H1 (cell line): ENCODE measurements around the gene SNAPC3. TPM values are rescaled to one million over a fixed set of nuclear protein-coding genes. Genes with fewer than 3 reads are reported as not detected.

Experiments
- CTCF ChIA-PET: fragments of 300-600 bp; sonication (Branson Sonifier 250); formaldehyde crosslinking; loops from one replicate; lab custom pipeline; 2021; ENCODE audit not compliant: partially characterized antibody; lab: Charles Lee
- POLR2A ChIA-PET: fragments of 300-600 bp; sonication (Branson Sonifier 250); formaldehyde crosslinking; loops from one replicate; lab custom pipeline; 2021; ENCODE audit warnings: inconsistent platforms; ENCODE audit not compliant: partially characterized antibody; lab: Charles Lee
- DNase-seq, 2 experiments: peaks; one replicate each; pipeline versions ENCODE4 v3.0.0 to v3.0.0-alpha.2; 2010 to 2022; ENCODE audit warnings: low spot score in 2 of 2, low read depth in 1 of 2, mixed read lengths in 1 of 2
- FAIRE-seq: peaks from 2 replicates; lab custom pipeline; 2011; peaks lifted over from hg19 to GRCh38; lab: Jason Lieb, UNC
- H2AFZ ChIP-seq: 2 replicates; pipeline ENCODE4 v1.8.1; 2012; ENCODE audit warnings: low read length, inconsistent platforms
- H2AK5ac ChIP-seq: 2 replicates; pipeline ENCODE4 v1.6.1; 2013; ENCODE audit warnings: low read depth, low read length
- H2BK120ac ChIP-seq: replicated peaks from 2 replicates; pipeline ENCODE3; 2013; ENCODE audit warnings: low read depth, low read length, inconsistent platforms
- H2BK12ac ChIP-seq: 2 replicates; pipeline ENCODE4 v1.6.1; 2013; ENCODE audit warnings: low read depth, low read length
- H2BK15ac ChIP-seq: 2 replicates; pipeline ENCODE4 v1.6.1; 2013; ENCODE audit warnings: low read length
- H2BK20ac ChIP-seq: 2 replicates; pipeline ENCODE4 v1.6.1; 2013; ENCODE audit warnings: low read length
- H2BK5ac ChIP-seq: 2 replicates; pipeline ENCODE4 v1.6.1; 2013; ENCODE audit warnings: low read depth, low read length
- H3K14ac ChIP-seq: 2 replicates; pipeline ENCODE4 v1.6.1; 2013; ENCODE audit warnings: inconsistent platforms; ENCODE audit not compliant: insufficient read length
- H3K18ac ChIP-seq: 2 replicates; pipeline ENCODE4 v1.6.1; 2013; ENCODE audit warnings: low read length; ENCODE audit errors: extremely low read depth
- H3K23ac ChIP-seq: 2 replicates; pipeline ENCODE4 v1.6.1; 2013; ENCODE audit warnings: inconsistent platforms; ENCODE audit not compliant: insufficient read length
- H3K23me2 ChIP-seq: 2 replicates; pipeline ENCODE4 v1.6.1; 2013; ENCODE audit warnings: low read depth, low read length
- H3K27ac ChIP-seq: 2 replicates; pipeline ENCODE4 v1.6.1; 2011; ENCODE audit warnings: low read depth, low read length, inconsistent platforms
- H3K27me3 ChIP-seq, 4 experiments: replicated peaks in 1 of 4; 1 replicate in 1 of 4; 2 replicates in 3 of 4; pipeline versions ENCODE4 v1.6.1 to v1.8.1; 2011 to 2013; ENCODE audit warnings: low read length in 3 of 4, mild to moderate bottlenecking in 3 of 4, inconsistent platforms in 2 of 4, mixed read lengths in 2 of 4, moderate library complexity in 1 of 4; ENCODE audit not compliant: control insufficient read depth in 3 of 4, insufficient read depth in 3 of 4; ENCODE audit errors: extremely low read depth in 1 of 4
- H3K36me3 ChIP-seq, 4 experiments: 2 replicates each; pipeline versions ENCODE4 v1.6.1 to v1.8.1; 2011 to 2013; ENCODE audit warnings: mild to moderate bottlenecking in 4 of 4, low read length in 3 of 4, moderate library complexity in 2 of 4, control low read depth in 1 of 4, inconsistent platforms in 1 of 4; ENCODE audit not compliant: insufficient read depth in 4 of 4, control insufficient read depth in 2 of 4
- H3K4ac ChIP-seq: replicated peaks from 2 replicates; pipeline ENCODE3; 2013; ENCODE audit warnings: low read length, low read depth, mixed read lengths, inconsistent platforms; ENCODE audit not compliant: insufficient read length
- H3K4me1 ChIP-seq, 4 experiments: replicated peaks in 1 of 4; 1 replicate in 1 of 4; 2 replicates in 3 of 4; pipeline versions ENCODE4 v1.6.1 to v1.8.1; 2011 to 2013; ENCODE audit warnings: low read length in 3 of 4, inconsistent platforms in 2 of 4, mixed read lengths in 1 of 4; ENCODE audit not compliant: insufficient read depth in 4 of 4, control insufficient read depth in 3 of 4
- H3K4me2 ChIP-seq, 2 experiments: 2 replicates each; pipeline versions ENCODE4 v1.6.1 to v1.8.1; 2011 to 2013; ENCODE audit warnings: low read depth in 2 of 2, low read length in 2 of 2, control low read depth in 1 of 2, inconsistent platforms in 1 of 2, mild to moderate bottlenecking in 1 of 2; ENCODE audit not compliant: insufficient read depth in 1 of 2
- H3K4me3 ChIP-seq, 4 experiments: fragments of 200-600, 300-600 bp in 1 of 4; sonication (generic), shearing (Covaris generic), sonication (Bioruptor Twin) in 1 of 4; 2 replicates each; pipeline versions ENCODE4 v1.5.1 to v1.8.1; 2011 to 2016; ENCODE audit warnings: low read length in 4 of 4, low read depth in 3 of 4, control low read depth in 2 of 4, inconsistent platforms in 2 of 4, mild to moderate bottlenecking in 2 of 4, mixed read lengths in 1 of 4, moderate library complexity in 1 of 4; ENCODE audit not compliant: insufficient read depth in 2 of 4; ENCODE audit errors: extremely low read depth in 1 of 4
- H3K56ac ChIP-seq: replicated peaks from 2 replicates; pipeline ENCODE3; 2013; ENCODE audit warnings: low read depth, mild to moderate bottlenecking, mixed read lengths, low read length, inconsistent platforms; ENCODE audit not compliant: insufficient read length
- H3K79me1 ChIP-seq: 2 replicates; pipeline ENCODE4 v1.6.1; 2013; ENCODE audit warnings: low read depth, low read length, control low read depth
- H3K79me2 ChIP-seq, 2 experiments: 2 replicates each; pipeline versions ENCODE4 v1.6.1 to v1.8.1; 2012 to 2013; ENCODE audit warnings: low read length in 2 of 2, mild to moderate bottlenecking in 2 of 2, inconsistent platforms in 1 of 2; ENCODE audit not compliant: insufficient read depth in 2 of 2, control insufficient read depth in 1 of 2
- H3K9ac ChIP-seq, 4 experiments: replicated peaks in 1 of 4; 1 replicate in 1 of 4; 2 replicates in 3 of 4; pipeline versions ENCODE4 v1.6.1 to v1.8.1; 2011 to 2013; ENCODE audit warnings: low read depth in 3 of 4, low read length in 3 of 4, control low read depth in 2 of 4, mild to moderate bottlenecking in 2 of 4, moderate library complexity in 2 of 4, inconsistent platforms in 1 of 4; ENCODE audit errors: extremely low read depth in 1 of 4
- H3K9me3 ChIP-seq, 2 experiments: 2 replicates each; pipeline versions ENCODE4 v1.6.1 to v1.8.1; 2012 to 2013; ENCODE audit warnings: mild to moderate bottlenecking in 2 of 2, moderate library complexity in 2 of 2, control low read depth in 1 of 2, inconsistent platforms in 1 of 2, low read depth in 1 of 2, low read length in 1 of 2, mixed read lengths in 1 of 2; ENCODE audit not compliant: insufficient read depth in 2 of 2
- H4K20me1 ChIP-seq, 2 experiments: replicated peaks in 1 of 2; 2 replicates each; pipeline versions ENCODE3 to v1.8.1; 2011 to 2013; ENCODE audit warnings: inconsistent platforms in 2 of 2, low read length in 2 of 2, mild to moderate bottlenecking in 1 of 2; ENCODE audit not compliant: insufficient read depth in 2 of 2, control insufficient read depth in 1 of 2
- H4K5ac ChIP-seq: 2 replicates; pipeline ENCODE4 v1.6.1; 2013; ENCODE audit warnings: low read length, low read depth, mixed read lengths, inconsistent platforms; ENCODE audit not compliant: insufficient read length
- H4K8ac ChIP-seq: 2 replicates; pipeline ENCODE4 v1.8.0; 2013; ENCODE audit warnings: mild to moderate bottlenecking, moderate library complexity, low read length, inconsistent platforms; ENCODE audit not compliant: insufficient read depth; ENCODE audit errors: extremely low read depth
- H4K91ac ChIP-seq: replicated peaks from 2 replicates; pipeline ENCODE3; 2013; ENCODE audit warnings: low read length, mixed read lengths, inconsistent platforms; ENCODE audit not compliant: insufficient read length
- HDAC2 ChIP-seq, 2 experiments: fragments of 300-600 bp in 1 of 2; sonication (generic) in 1 of 2; IDR thresholded peaks; 2 replicates each; pipeline ENCODE4 v1.6.1; 2011 to 2012; ENCODE audit warnings: low read depth in 2 of 2, low read length in 2 of 2, mild to moderate bottlenecking in 2 of 2, moderate library complexity in 2 of 2, borderline replicate concordance in 1 of 2, inconsistent platforms in 1 of 2
- JUN ChIP-seq: IDR thresholded peaks from 2 replicates; pipeline ENCODE4 v1.6.1; 2011; ENCODE audit warnings: low read depth, mild to moderate bottlenecking, improper control_type of control experiment, low read length
- PHF8 ChIP-seq: fragments of 200-600 bp; sonication (generic); conservative IDR thresholded peaks from 2 replicates; pipeline ENCODE4 v1.7.1; 2012; ENCODE audit warnings: low read depth, mild to moderate bottlenecking, inconsistent platforms, low read length, moderate library complexity
- POLR2A ChIP-seq, 2 experiments: IDR thresholded peaks; 1 replicate in 1 of 2; 2 replicates in 1 of 2; pipeline ENCODE4 v1.6.1; 2011; ENCODE audit warnings: low read depth in 2 of 2, low read length in 2 of 2, mild to moderate bottlenecking in 2 of 2; ENCODE audit errors: control extremely low read depth in 1 of 2
- SP2 ChIP-seq: IDR thresholded peaks from 2 replicates; pipeline ENCODE4 v1.6.1; 2012; ENCODE audit warnings: mild to moderate bottlenecking, low read length, inconsistent platforms
- TAF7 ChIP-seq: optimal IDR thresholded peaks from 2 replicates; pipeline ENCODE3; 2011; ENCODE audit warnings: low read depth, mild to moderate bottlenecking, inconsistent platforms, low read length, moderate library complexity, borderline replicate concordance
- WGBS, 2 experiments: shearing (Covaris generic) in 1 of 2; methylation state at CpG; one replicate each; pipeline versions ENCODE4 v1.1.6 to v1.1.7; 2013 to 2015; ENCODE audit warnings: low lambda C conversion rate in 2 of 2, mixed read lengths in 2 of 2, inconsistent platforms in 1 of 2, low coverage in 1 of 2, missing lambda C conversion rate in 1 of 2; ENCODE audit not compliant: insufficient replicate concordance in 2 of 2, insufficient coverage in 1 of 2, insufficient read length in 1 of 2; ENCODE audit errors: extremely low coverage in 1 of 2, missing lambda C conversion rate in 1 of 2; 5-methylcytosine and 5-hydroxymethylcytosine counted together
- polyA plus RNA-seq, 7 experiments: library from polyadenylated mRNA; depleted of rRNA in 3 of 7; stranded (reverse) in 5 of 7; unstranded in 2 of 7; fragments of >200 nt in 5 of 7; fragments of 200-250 nt in 2 of 7; gene quantifications; 1 replicate in 5 of 7; 2 replicates in 1 of 7; 4 replicates in 1 of 7; pipeline versions ENCODE4 v1.2.1 to v1.2.3, GENCODE V29; 2011 to 2013; ENCODE audit warnings: missing spikeins in 2 of 7, mixed read lengths in 2 of 7
- total RNA-seq: library from RNA; stranded (reverse); fragmentation: NEBNext Ultra II Directional; extraction: Animal tissue kit (Norgen Biotek cat#: 25700); gene quantifications from 2 replicates; pipeline ENCODE4 v1.2.1, GENCODE V29; 2021
- TF ChIP-seq, protein P1 (sequence below): IDR thresholded peaks from 2 replicates; pipeline ENCODE4 v1.6.1; 2012; ENCODE audit warnings: inconsistent platforms
- TF ChIP-seq, protein P2 (sequence below): IDR thresholded peaks from 2 replicates; pipeline ENCODE4 v1.6.1; 2012; ENCODE audit warnings: inconsistent platforms

Gene SNAPC3
- total and polyA plus RNA-seq, 2 of the 8 experiments (the other 6 are each of a cell fraction or from before 2014, with no cell fraction given) = 11.9 to 25.8 TPM

DNA sequence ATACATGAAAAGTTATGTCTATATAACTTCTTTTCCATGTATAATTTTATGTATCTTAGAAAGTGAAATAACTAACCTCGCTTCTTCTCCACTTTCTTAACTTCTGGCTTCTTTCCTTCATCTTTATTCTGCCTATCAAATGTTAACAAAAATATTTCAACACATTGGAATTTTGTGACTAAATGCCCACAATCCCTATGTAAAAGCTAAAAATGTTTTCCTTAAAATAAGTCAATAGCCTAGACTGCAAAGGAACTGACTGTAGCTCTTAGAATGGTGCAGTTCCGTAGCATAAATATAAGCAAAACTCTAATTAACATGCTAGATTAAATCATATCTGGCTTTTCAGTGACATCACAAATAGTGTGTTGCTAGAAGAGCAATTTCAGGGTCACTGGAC, 47.2 kb downstream of the SNAPC3 start:
- FAIRE-seq = no peak
- POLR2A ChIA-PET = interaction anchor here (1.2 to 3.2 kb wide), 6 partner anchors 9 to 138 kb away, joined by 3 to 12 read pairs (median 7); partner anchors contain the start of gene PSIP1
- H3K27ac ChIP-seq = no peak overlapping the region

More for the DNA sequence above, 47.2 kb downstream of the SNAPC3 start:
- no peak overlapping the region for H3K9ac ChIP-seq
- no peak overlapping the region for H3K23ac ChIP-seq
- H3K56ac ChIP-seq = no peak overlapping the region
- no peak overlapping the region for H4K91ac ChIP-seq
- no peak overlapping the region for H3K4ac ChIP-seq
- H4K20me1 ChIP-seq = peaks cover 0 to 3% of the 10 kb centered on the region in 2 experiments
- no peak overlapping the region for H2BK120ac ChIP-seq
- no peaks in the 10 kb centered on the region for H3K79me2 ChIP-seq
- TF ChIP-seq, protein P1, sequence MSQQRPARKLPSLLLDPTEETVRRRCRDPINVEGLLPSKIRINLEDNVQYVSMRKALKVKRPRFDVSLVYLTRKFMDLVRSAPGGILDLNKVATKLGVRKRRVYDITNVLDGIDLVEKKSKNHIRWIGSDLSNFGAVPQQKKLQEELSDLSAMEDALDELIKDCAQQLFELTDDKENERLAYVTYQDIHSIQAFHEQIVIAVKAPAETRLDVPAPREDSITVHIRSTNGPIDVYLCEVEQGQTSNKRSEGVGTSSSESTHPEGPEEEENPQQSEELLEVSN = no peak
- no peak for TF ChIP-seq HDAC2 (IDR thresholded peaks at IDR 0.05; ENCODE audit: borderline replicate concordance in 1 of 2, low read depth in 2 of 2, low read length in 2 of 2)
- TF ChIP-seq, protein P2, sequence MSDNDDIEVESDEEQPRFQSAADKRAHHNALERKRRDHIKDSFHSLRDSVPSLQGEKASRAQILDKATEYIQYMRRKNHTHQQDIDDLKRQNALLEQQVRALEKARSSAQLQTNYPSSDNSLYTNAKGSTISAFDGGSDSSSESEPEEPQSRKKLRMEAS = no peak
- TF ChIP-seq JUN = no peak
- no peak for TF ChIP-seq PHF8
- no peak for TF ChIP-seq SP2
- peak in 1 of 2 experiments; percentile 16; a peak in 1 of 3 replicates for TF ChIP-seq POLR2A (IDR thresholded peaks at IDR 0.05; ENCODE audit: control extremely low read depth in 1 of 2, low read depth in 2 of 2, low read length in 2 of 2)
- no peak for TF ChIP-seq TAF7
- H3K14ac ChIP-seq = no peak overlapping the region
- H3K36me3 ChIP-seq = peaks cover 9 to 100% (median 75%) of the 10 kb centered on the region in 4 experiments; a peak in 7 of 8 replicates
- WGBS, 2 experiments = 93% methylated on average over 2 of the region's 2 CpGs; no CpG with 5 or more reads in 1 of the 2 experiments
- H2BK20ac ChIP-seq = no peak overlapping the region
- no peak overlapping the region for H4K8ac ChIP-seq
- H3K18ac ChIP-seq = no peak overlapping the region
- H2AK5ac ChIP-seq = no peak overlapping the region
- no peak overlapping the region for H2BK5ac ChIP-seq
- H3K9me3 ChIP-seq = no peaks in the 10 kb centered on the region
- no peak for DNase-seq
- no peaks in the 10 kb centered on the region for H3K23me2 ChIP-seq
- no peaks in the 10 kb centered on the region for H3K79me1 ChIP-seq
- no peaks in the 10 kb centered on the region for H3K27me3 ChIP-seq
- CTCF ChIA-PET = interaction anchor here (1.0 to 1.3 kb wide), 5 partner anchors 10 to 136 kb away, joined by 3 to 5 read pairs (median 3); no protein-coding TSS in a partner anchor
- H3K4me2 ChIP-seq = no peak overlapping the region
- no peaks in the 10 kb centered on the region for H3K4me1 ChIP-seq
- H2BK12ac ChIP-seq = no peak overlapping the region
- no peak overlapping the region for H2AFZ ChIP-seq
- no peak overlapping the region for H2BK15ac ChIP-seq
- no peak overlapping the region for H3K4me3 ChIP-seq
- H4K5ac ChIP-seq = no peak overlapping the region
